Measurements from ENCODE around the gene RAPGEF2. TPM values are rescaled to one million over a fixed set of nuclear protein-coding genes. Genes with fewer than 3 reads are reported as not detected.

RAPGEF2 gene
- total and polyA plus RNA-seq, 2 donors from 2014 or later = 6.9 to 50.6 TPM

GRCh38 chr4:159201168-159201567, 98.3 kb downstream of the RAPGEF2 start:
- no peak for FAIRE-seq
- Histone ChIP-seq H3K36me3 (ENCODE audit: control insufficient read depth in 2 of 3, insufficient read depth in 3 of 3, low read length in 3 of 3) (no peaks in the 10 kb centered on the region), H3K9me3 (ENCODE audit: control insufficient read depth in 2 of 3, insufficient read depth in 1 of 3, low read length in 3 of 3) (no peaks in the 10 kb centered on the region), H3K27ac (ENCODE audit: low read depth in 2 of 2, low read length in 2 of 2) (no peak overlapping the region), H3K27me3 (ENCODE audit: control insufficient read depth, insufficient read depth, low read length) (no peaks in the 10 kb centered on the region), H3K4me3 (ENCODE audit: low read length in 3 of 3) (no peak overlapping the region), H3K4me1 (ENCODE audit: control insufficient read depth in 2 of 3, insufficient read depth in 2 of 3, low read depth in 1 of 3, low read length in 3 of 3) (peaks cover 0 to 7% (median 0%) of the 10 kb centered on the region in 3 donors), H3K9ac (ENCODE audit: low read length in 3 of 3) (no peak overlapping the region)
- intact Hi-C loops (cut with DNase I) = no loop called here
- no peak for DNase-seq
- TF ChIP-seq CTCF (IDR thresholded peaks at IDR 0.05; ENCODE audit: borderline replicate concordance, extremely low read depth, insufficient read depth) = no peak

DNA sequence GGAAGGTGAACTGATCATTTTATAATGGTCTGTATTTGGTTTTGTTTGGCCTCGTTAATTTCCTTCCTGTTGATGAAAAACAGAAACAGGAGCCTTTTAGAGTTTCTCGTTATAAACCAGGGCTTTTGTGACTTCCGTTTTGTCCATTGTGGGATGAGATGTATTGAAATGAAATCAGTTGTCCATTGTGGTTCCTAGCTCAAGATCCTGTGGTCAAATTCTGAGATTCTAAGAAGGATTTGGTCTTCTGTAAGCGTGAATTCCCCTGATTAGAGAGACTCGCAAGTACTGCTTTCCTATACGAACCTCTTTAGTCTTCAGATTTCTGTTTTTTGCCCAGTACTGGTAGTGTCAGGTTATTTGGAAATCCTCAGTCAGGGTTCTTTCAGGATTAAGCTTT, 101.7 kb downstream of the RAPGEF2 start:
- FAIRE-seq = no peak
- Histone ChIP-seq H3K9ac (ENCODE audit: low read length in 3 of 3) (no peak overlapping the region), H3K27ac (ENCODE audit: low read depth in 2 of 2, low read length in 2 of 2) (no peak overlapping the region), H3K4me3 (ENCODE audit: low read length in 3 of 3) (no peak overlapping the region), H3K36me3 (ENCODE audit: control insufficient read depth in 2 of 3, insufficient read depth in 3 of 3, low read length in 3 of 3) (no peaks in the 10 kb centered on the region), H3K27me3 (ENCODE audit: control insufficient read depth, insufficient read depth, low read length) (no peaks in the 10 kb centered on the region), H3K9me3 (ENCODE audit: control insufficient read depth in 2 of 3, insufficient read depth in 1 of 3, low read length in 3 of 3) (no peaks in the 10 kb centered on the region), H3K4me1 (ENCODE audit: control insufficient read depth in 2 of 3, insufficient read depth in 2 of 3, low read depth in 1 of 3, low read length in 3 of 3) (peaks cover 0 to 2% (median 0%) of the 10 kb centered on the region in 3 donors)
- no peak for DNase-seq
- intact Hi-C loops (cut with DNase I) = no loop called here
- no peak for TF ChIP-seq CTCF (IDR thresholded peaks at IDR 0.05; ENCODE audit: borderline replicate concordance, extremely low read depth, insufficient read depth)

DNA sequence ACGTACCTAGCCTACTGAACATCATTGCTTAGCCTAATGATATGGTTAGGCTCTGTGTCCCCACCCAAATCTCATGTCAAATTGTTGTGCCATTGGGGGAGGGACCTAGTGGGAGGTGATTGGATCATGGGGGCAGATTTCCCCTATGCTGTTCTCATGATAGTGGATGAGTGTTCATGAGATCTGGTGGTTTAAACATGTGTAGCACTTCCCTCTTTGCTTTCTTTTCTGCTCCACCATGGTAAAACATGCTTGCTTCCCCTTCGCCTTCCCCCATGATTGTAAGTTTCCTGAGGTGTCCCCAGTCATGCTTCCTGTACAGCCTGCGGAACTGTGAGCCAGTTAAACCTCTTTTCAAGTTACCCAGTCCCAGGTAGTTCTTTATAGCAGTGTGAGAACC, 102.6 kb downstream of the RAPGEF2 start:
- Histone ChIP-seq H3K4me3 (ENCODE audit: low read length in 3 of 3) (no peak overlapping the region), H3K27me3 (ENCODE audit: control insufficient read depth, insufficient read depth, low read length) (no peaks in the 10 kb centered on the region), H3K9ac (ENCODE audit: low read length in 3 of 3) (no peak overlapping the region), H3K36me3 (ENCODE audit: control insufficient read depth in 2 of 3, insufficient read depth in 3 of 3, low read length in 3 of 3) (no peaks in the 10 kb centered on the region), H3K9me3 (ENCODE audit: control insufficient read depth in 2 of 3, insufficient read depth in 1 of 3, low read length in 3 of 3) (no peaks in the 10 kb centered on the region), H3K27ac (ENCODE audit: low read depth in 2 of 2, low read length in 2 of 2) (no peak overlapping the region), H3K4me1 (ENCODE audit: control insufficient read depth in 2 of 3, insufficient read depth in 2 of 3, low read depth in 1 of 3, low read length in 3 of 3) (peaks cover 0 to 2% (median 0%) of the 10 kb centered on the region in 3 donors)
- FAIRE-seq = no peak
- no peak for TF ChIP-seq CTCF (IDR thresholded peaks at IDR 0.05; ENCODE audit: borderline replicate concordance, extremely low read depth, insufficient read depth)
- intact Hi-C loops (cut with DNase I) = no loop called here
- no peak for DNase-seq

GRCh38 chr4:159206427-159206871, 103.6 kb downstream of the RAPGEF2 start:
- Histone ChIP-seq H3K27me3 (ENCODE audit: control insufficient read depth, insufficient read depth, low read length) (no peaks in the 10 kb centered on the region), H3K9ac (ENCODE audit: low read length in 3 of 3) (no peak overlapping the region), H3K4me3 (ENCODE audit: low read length in 3 of 3) (no peak overlapping the region), H3K36me3 (ENCODE audit: control insufficient read depth in 2 of 3, insufficient read depth in 3 of 3, low read length in 3 of 3) (no peaks in the 10 kb centered on the region), H3K4me1 (ENCODE audit: control insufficient read depth in 2 of 3, insufficient read depth in 2 of 3, low read depth in 1 of 3, low read length in 3 of 3) (peaks cover 0 to 2% (median 0%) of the 10 kb centered on the region in 3 donors), H3K27ac (ENCODE audit: low read depth in 2 of 2, low read length in 2 of 2) (no peak overlapping the region), H3K9me3 (ENCODE audit: control insufficient read depth in 2 of 3, insufficient read depth in 1 of 3, low read length in 3 of 3) (no peaks in the 10 kb centered on the region)
- DNase-seq (no peak), FAIRE-seq (no peak)
- no peak for TF ChIP-seq CTCF (IDR thresholded peaks at IDR 0.05; ENCODE audit: borderline replicate concordance, extremely low read depth, insufficient read depth)
- intact Hi-C loops (cut with DNase I) = no loop called here

Data from kidney (tissue), 14 donors.